Measurements from ENCODE around the gene SOX11. TPM values are rescaled to one million over a fixed set of nuclear protein-coding genes. Genes with fewer than 3 reads are reported as not detected.

The SOX11 gene
- total and polyA plus RNA-seq, 2 donors (not counting 1 experiment from before 2014, with no cell fraction given): 0.01 TPM; not detected in 1

DNA sequence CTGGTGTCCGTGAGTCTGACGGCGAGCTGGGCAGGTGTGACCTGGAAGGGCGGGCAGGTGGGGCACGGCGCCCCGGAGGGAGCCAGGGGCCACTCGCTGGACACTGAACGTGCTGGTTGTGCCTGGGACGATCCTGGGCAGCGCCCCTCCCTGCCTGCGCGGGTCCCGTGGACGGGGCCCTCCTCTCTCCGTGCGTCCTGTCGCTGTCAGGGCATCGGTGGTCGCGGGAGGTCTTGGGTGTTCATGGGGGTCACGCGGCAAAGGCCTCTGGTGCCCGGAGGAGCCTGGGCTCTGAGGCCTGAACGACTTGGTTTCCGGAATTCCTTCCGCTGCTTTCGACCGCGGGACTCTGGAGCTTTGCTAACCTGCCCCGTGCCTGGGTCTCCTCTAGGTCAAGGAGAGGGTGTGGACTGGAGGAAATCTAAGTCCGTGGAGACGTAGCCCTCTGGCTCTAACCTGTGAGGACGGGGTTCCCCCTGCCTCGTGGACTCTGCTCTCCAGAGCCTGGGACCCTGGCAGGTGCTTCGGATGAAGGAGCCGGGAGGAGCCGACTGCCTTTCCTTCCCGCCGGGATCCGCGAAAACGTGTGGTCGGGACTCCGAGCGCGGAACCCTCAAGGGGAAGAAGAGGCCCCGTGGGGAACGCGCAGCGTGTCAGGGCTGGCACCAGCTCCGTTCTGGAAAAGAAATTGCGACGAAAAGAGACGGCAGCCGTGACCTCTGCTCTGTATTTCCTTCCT lies 14.7 kb downstream of the SOX11 start:
- Histone ChIP-seq H3K4me1 (ENCODE audit: control insufficient read depth in 2 of 2, insufficient read depth in 2 of 2, low read length in 2 of 2) (no peaks in the 10 kb centered on the region), H3K9ac (ENCODE audit: low read length) (no peak overlapping the region), H3K27me3 (replicated peaks in 1 of 4; ENCODE audit: control extremely low read depth in 1 of 4, control insufficient read depth in 3 of 4, insufficient read depth in 4 of 4, low read length in 3 of 4) (peaks cover 0 to 5% (median 0%) of the 10 kb centered on the region in 4 experiments), H3K27ac (ENCODE audit: low read length in 2 of 2) (no peak overlapping the region), H3K4me2 (replicated peaks; ENCODE audit: low read depth, low read length, poor library complexity, severe bottlenecking) (no peak overlapping the region), H3K9me3 (ENCODE audit: control extremely low read depth in 1 of 3, control insufficient read depth in 2 of 3, insufficient read depth in 1 of 3, low read length in 2 of 3) (peaks cover 0 to 15% (median 0%) of the 10 kb centered on the region in 3 donors), H3K36me3 (replicated peaks in 1 of 2; ENCODE audit: control extremely low read depth in 1 of 2, control insufficient read depth in 1 of 2, extremely low read depth in 1 of 2, insufficient read depth in 2 of 2, low read length in 1 of 2) (no peaks in the 10 kb centered on the region), H4K20me1 (ENCODE audit: control insufficient read depth, insufficient read depth, low read length, poor library complexity, severe bottlenecking) (no peaks in the 10 kb centered on the region), H3K79me2 (ENCODE audit: control insufficient read depth, insufficient read depth, low read length) (no peaks in the 10 kb centered on the region), H2AFZ (ENCODE audit: insufficient read depth, low read depth, low read length, poor library complexity, severe bottlenecking) (no peak overlapping the region), H3K4me3 (ENCODE audit: control extremely low read depth in 1 of 5, extremely low read depth in 1 of 5, insufficient read depth in 1 of 5, low read depth in 2 of 5, low read length in 4 of 5) (no peak overlapping the region)
- TF ChIP-seq, protein P1, sequence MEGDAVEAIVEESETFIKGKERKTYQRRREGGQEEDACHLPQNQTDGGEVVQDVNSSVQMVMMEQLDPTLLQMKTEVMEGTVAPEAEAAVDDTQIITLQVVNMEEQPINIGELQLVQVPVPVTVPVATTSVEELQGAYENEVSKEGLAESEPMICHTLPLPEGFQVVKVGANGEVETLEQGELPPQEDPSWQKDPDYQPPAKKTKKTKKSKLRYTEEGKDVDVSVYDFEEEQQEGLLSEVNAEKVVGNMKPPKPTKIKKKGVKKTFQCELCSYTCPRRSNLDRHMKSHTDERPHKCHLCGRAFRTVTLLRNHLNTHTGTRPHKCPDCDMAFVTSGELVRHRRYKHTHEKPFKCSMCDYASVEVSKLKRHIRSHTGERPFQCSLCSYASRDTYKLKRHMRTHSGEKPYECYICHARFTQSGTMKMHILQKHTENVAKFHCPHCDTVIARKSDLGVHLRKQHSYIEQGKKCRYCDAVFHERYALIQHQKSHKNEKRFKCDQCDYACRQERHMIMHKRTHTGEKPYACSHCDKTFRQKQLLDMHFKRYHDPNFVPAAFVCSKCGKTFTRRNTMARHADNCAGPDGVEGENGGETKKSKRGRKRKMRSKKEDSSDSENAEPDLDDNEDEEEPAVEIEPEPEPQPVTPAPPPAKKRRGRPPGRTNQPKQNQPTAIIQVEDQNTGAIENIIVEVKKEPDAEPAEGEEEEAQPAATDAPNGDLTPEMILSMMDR (IDR thresholded peaks at IDR 0.05): no peak
- no peak for TF ChIP-seq EZH2 (IDR thresholded peaks at IDR 0.05; ENCODE audit: borderline replicate concordance, insufficient read depth, low read depth, low read length, poor library complexity, severe bottlenecking)
- Mint-ChIP-seq H3K27ac (no peak overlapping the region), H3K4me1 (no peaks in the 10 kb centered on the region), H3K9me3 (ENCODE audit: insufficient read depth) (no peaks in the 10 kb centered on the region), H3K27me3 (peaks cover 8% of the 10 kb centered on the region), H3K4me3 (no peak overlapping the region)
- intact Hi-C loops (cut with micrococcal nuclease): no loop called here
- DNase-seq: no peak
- WGBS (ENCODE audit: insufficient coverage): 82% methylated on average over 51 of the region's 56 CpGs
- ChIA-PET CTCF (no interaction called here), POLR2A (no interaction called here)
- no peak for ATAC-seq (ENCODE audit: low read depth)

DNA sequence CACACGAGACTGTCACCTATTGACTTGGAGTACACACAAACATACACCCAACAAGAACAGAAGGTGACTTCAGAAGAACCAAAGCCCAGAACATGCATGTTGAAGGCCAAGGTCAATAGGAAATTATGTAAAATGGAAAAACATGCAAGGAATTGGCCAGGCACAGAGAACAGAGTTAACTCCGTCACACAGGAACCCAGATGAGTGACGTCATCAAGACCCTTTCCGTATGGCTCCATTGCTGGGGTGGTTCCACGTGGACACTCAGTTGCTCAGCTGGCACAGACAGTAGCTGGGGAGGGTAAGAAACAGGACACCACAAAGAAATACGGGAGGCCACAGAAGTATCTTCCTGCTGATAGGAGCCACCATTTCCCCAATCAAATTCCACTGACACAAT lies 18.4 kb downstream of the SOX11 start:
- H3K27ac Mint-ChIP-seq: no peak overlapping the region
- 82% methylated on average over 4 of the region's 6 CpGs for WGBS (ENCODE audit: insufficient coverage)

More for the DNA sequence above, 18.4 kb downstream of the SOX11 start:
- H3K4me2 ChIP-seq (replicated peaks; ENCODE audit: low read depth, low read length, poor library complexity, severe bottlenecking): no peak overlapping the region
- H3K27ac ChIP-seq (ENCODE audit: low read length in 2 of 2): no peak overlapping the region
- no peaks in the 10 kb centered on the region for H3K27me3 ChIP-seq (replicated peaks in 1 of 4; ENCODE audit: control extremely low read depth in 1 of 4, control insufficient read depth in 3 of 4, insufficient read depth in 4 of 4, low read length in 3 of 4)
- H3K4me1 Mint-ChIP-seq: no peaks in the 10 kb centered on the region
- no peaks in the 10 kb centered on the region for H3K4me1 ChIP-seq (ENCODE audit: control insufficient read depth in 2 of 2, insufficient read depth in 2 of 2, low read length in 2 of 2)
- H4K20me1 ChIP-seq (ENCODE audit: control insufficient read depth, insufficient read depth, low read length, poor library complexity, severe bottlenecking): no peaks in the 10 kb centered on the region
- no peak overlapping the region for H3K4me3 ChIP-seq (ENCODE audit: control extremely low read depth in 1 of 5, extremely low read depth in 1 of 5, insufficient read depth in 1 of 5, low read depth in 2 of 5, low read length in 4 of 5)
- ChIA-PET CTCF (interaction anchor here (0.6 kb wide), 1 partner anchor 39 kb away, joined by 3 read pairs; no protein-coding TSS in a partner anchor), POLR2A (no interaction called here)
- no peak overlapping the region for H3K9ac ChIP-seq (ENCODE audit: low read length)
- H3K27me3 Mint-ChIP-seq: no peaks in the 10 kb centered on the region
- TF ChIP-seq, protein P1 (IDR thresholded peaks at IDR 0.05): no peak
- TF ChIP-seq EZH2 (IDR thresholded peaks at IDR 0.05; ENCODE audit: borderline replicate concordance, insufficient read depth, low read depth, low read length, poor library complexity, severe bottlenecking): no peak
- H3K9me3 Mint-ChIP-seq (ENCODE audit: insufficient read depth): no peaks in the 10 kb centered on the region
- peaks cover 0 to 9% (median 0%) of the 10 kb centered on the region in 3 donors for H3K9me3 ChIP-seq (ENCODE audit: control extremely low read depth in 1 of 3, control insufficient read depth in 2 of 3, insufficient read depth in 1 of 3, low read length in 2 of 3)
- DNase-seq (no peak), ATAC-seq (ENCODE audit: low read depth) (no peak)
- H2AFZ ChIP-seq (ENCODE audit: insufficient read depth, low read depth, low read length, poor library complexity, severe bottlenecking): no peak overlapping the region
- intact Hi-C loops (cut with micrococcal nuclease): no loop called here
- no peak overlapping the region for H3K4me3 Mint-ChIP-seq
- no peaks in the 10 kb centered on the region for H3K36me3 ChIP-seq (replicated peaks in 1 of 2; ENCODE audit: control extremely low read depth in 1 of 2, control insufficient read depth in 1 of 2, extremely low read depth in 1 of 2, insufficient read depth in 2 of 2, low read length in 1 of 2)
- H3K79me2 ChIP-seq (ENCODE audit: control insufficient read depth, insufficient read depth, low read length): no peaks in the 10 kb centered on the region
